ENCODE results near the gene CPAMD8. TPM values are rescaled to one million over a fixed set of nuclear protein-coding genes. Genes with fewer than 3 reads are reported as not detected.
A peak's percentile ranks its signal among the peaks of the same experiment; 100 is the strongest.
"Not testable (repeated sequence)": the region's sequence is repeated elsewhere in the genome, so short reads cannot be mapped to it uniquely, and the experiment has no call there.

Gene CPAMD8
- total RNA-seq, 1 experiment from 2014 or later = 1.3 TPM

GRCh38 chr19:17020385-17020784 is 6.2 kb downstream of the CPAMD8 start:
- DNase-seq (ENCODE audit: unreplicated experiment) = peak; percentile 36
- peak overlapping the region; percentile 20 for H3K27ac Mint-ChIP-seq (ENCODE audit: low read depth, unreplicated experiment)
- ChIA-PET CTCF (no interaction called here), POLR2A (no interaction called here)
- BruUV-seq (replicated peaks) = no TSS peak
- no peaks in the 10 kb centered on the region for H3K27me3 Mint-ChIP-seq (ENCODE audit: insufficient read depth, unreplicated experiment)
- H3K4me3 Mint-ChIP-seq (ENCODE audit: unreplicated experiment) = no peak overlapping the region
- peaks cover 7% of the 10 kb centered on the region for H3K36me3 Mint-ChIP-seq (ENCODE audit: insufficient read depth, unreplicated experiment)
- intact Hi-C loops (cut with micrococcal nuclease) = no loop called here
- H3K9me3 Mint-ChIP-seq (ENCODE audit: unreplicated experiment) = no peaks in the 10 kb centered on the region
- TF ChIP-seq CTCF (IDR thresholded peaks at IDR 0.05; ENCODE audit: unreplicated experiment) = no peak
- H3K4me1 Mint-ChIP-seq (ENCODE audit: insufficient read depth, unreplicated experiment) = peaks cover 20% of the 10 kb centered on the region

GRCh38 chr19:17014212-17014861 is 12.3 kb downstream of the CPAMD8 start:
- CTCF ChIA-PET = interaction anchor here (0.6 to 0.8 kb wide), 2 partner anchors 38 to 566 kb away, joined by 3 read pairs; no protein-coding TSS in a partner anchor

GRCh38 chr19:17011485-17011884 is 15.1 kb downstream of the CPAMD8 start:
- TF ChIP-seq CTCF (IDR thresholded peaks at IDR 0.05; ENCODE audit: unreplicated experiment) = no peak
- POLR2A ChIA-PET = interaction anchor here (0.6 kb wide), 1 partner anchor 1561 kb away, joined by 4 read pairs; no protein-coding TSS in a partner anchor
- CTCF ChIA-PET = interaction anchor here (0.6 kb wide), 1 partner anchor 170 kb away, joined by 3 read pairs; no protein-coding TSS in a partner anchor
- no peak for DNase-seq (ENCODE audit: unreplicated experiment)
- Mint-ChIP-seq H3K27me3 (ENCODE audit: insufficient read depth, unreplicated experiment) (peaks cover 12% of the 10 kb centered on the region), H3K4me3 (ENCODE audit: unreplicated experiment) (no peak overlapping the region), H3K9me3 (ENCODE audit: unreplicated experiment) (peaks cover 4% of the 10 kb centered on the region), H3K27ac (ENCODE audit: low read depth, unreplicated experiment) (no peak overlapping the region), H3K36me3 (ENCODE audit: insufficient read depth, unreplicated experiment) (no peaks in the 10 kb centered on the region), H3K4me1 (ENCODE audit: insufficient read depth, unreplicated experiment) (peaks cover 8% of the 10 kb centered on the region)
- no TSS peak for BruUV-seq (replicated peaks)
- intact Hi-C loops (cut with micrococcal nuclease) = no loop called here

More at GRCh38 chr19:17014212-17014861, 12.3 kb downstream of the CPAMD8 start:
- peak; percentile 71 for DNase-seq (ENCODE audit: unreplicated experiment)
- H3K9me3 Mint-ChIP-seq (ENCODE audit: unreplicated experiment); H3K27ac Mint-ChIP-seq (ENCODE audit: low read depth, unreplicated experiment); BruUV-seq (replicated peaks); H3K36me3 Mint-ChIP-seq (ENCODE audit: insufficient read depth, unreplicated experiment); H3K4me3 Mint-ChIP-seq (ENCODE audit: unreplicated experiment); H3K27me3 Mint-ChIP-seq (ENCODE audit: insufficient read depth, unreplicated experiment); POLR2A ChIA-PET; H3K4me1 Mint-ChIP-seq (ENCODE audit: insufficient read depth, unreplicated experiment); intact Hi-C loops (cut with micrococcal nuclease): not testable (repeated sequence)

- no peak for DNase-seq (ENCODE audit: unreplicated experiment)
- no TSS peak for BruUV-seq (replicated peaks)
- H3K27ac Mint-ChIP-seq (ENCODE audit: low read depth, unreplicated experiment) = no peak overlapping the region
- no peak overlapping the region for H3K4me3 Mint-ChIP-seq (ENCODE audit: unreplicated experiment)
- no peak for TF ChIP-seq CTCF (IDR thresholded peaks at IDR 0.05; ENCODE audit: unreplicated experiment)
- ChIA-PET POLR2A (no interaction called here), CTCF (no interaction called here)
- intact Hi-C loops (cut with micrococcal nuclease) = no loop called here
- peaks cover 4% of the 10 kb centered on the region for H3K9me3 Mint-ChIP-seq (ENCODE audit: unreplicated experiment)
- no peaks in the 10 kb centered on the region for H3K4me1 Mint-ChIP-seq (ENCODE audit: insufficient read depth, unreplicated experiment)
- no peaks in the 10 kb centered on the region for H3K36me3 Mint-ChIP-seq (ENCODE audit: insufficient read depth, unreplicated experiment)
- peaks cover 18% of the 10 kb centered on the region for H3K27me3 Mint-ChIP-seq (ENCODE audit: insufficient read depth, unreplicated experiment)
Measured at GRCh38 chr19:17006579-17006978, 20.0 kb downstream of the CPAMD8 start.
